ENCODE measurements around the gene M6PR. TPM values are rescaled to one million over a fixed set of nuclear protein-coding genes. Genes with fewer than 3 reads are reported as not detected.
A peak's percentile ranks its signal among the peaks of the same experiment; 100 is the strongest.

Gene M6PR
- total and polyA plus RNA-seq, 2 of the 8 experiments (the other 6 are each of a cell fraction or from before 2014, with no cell fraction given) = 106 to 122 TPM

DNA sequence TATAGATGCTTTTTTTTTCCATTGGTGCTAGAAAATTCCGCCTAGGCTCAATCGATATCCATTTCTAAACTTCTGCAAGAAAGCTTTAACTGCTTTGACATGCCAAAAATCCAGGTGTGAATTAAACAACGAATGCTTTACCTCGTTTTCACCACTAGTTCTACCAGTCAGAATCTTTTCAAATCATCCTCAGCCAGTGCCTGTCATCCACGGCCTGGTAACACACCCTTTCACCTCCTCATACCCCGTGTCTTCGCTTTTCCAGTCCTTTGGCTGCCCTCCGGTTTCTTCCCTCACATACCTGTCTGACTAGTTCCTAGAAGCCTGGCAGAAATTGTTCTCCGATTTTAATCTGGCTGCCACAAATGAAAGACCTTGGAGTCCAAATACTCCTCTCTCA lies 36.5 kb downstream of the M6PR start:
- Histone ChIP-seq H3K56ac (replicated peaks; ENCODE audit: insufficient read length, low read depth, low read length) (peak overlapping the region; percentile 87), H2BK12ac (ENCODE audit: low read depth, low read length) (no peak overlapping the region; the same call in 1 of the 2 replicates), H3K27me3 (replicated peaks in 1 of 4; ENCODE audit: control insufficient read depth in 3 of 4, extremely low read depth in 1 of 4, insufficient read depth in 3 of 4, low read length in 3 of 4) (no peaks in the 10 kb centered on the region), H3K18ac (ENCODE audit: extremely low read depth, low read length) (peak overlapping the region; percentile 98; the same call in 1 of the 2 replicates), H3K36me3 (ENCODE audit: control insufficient read depth in 2 of 4, insufficient read depth in 4 of 4, low read length in 3 of 4) (peaks cover 0 to 21% (median 3%) of the 10 kb centered on the region in 4 experiments; a peak in 3 of 8 replicates), H3K79me2 (ENCODE audit: control insufficient read depth in 1 of 2, insufficient read depth in 2 of 2, low read length in 2 of 2) (peaks cover 27 to 36% of the 10 kb centered on the region in 2 experiments), H4K5ac (ENCODE audit: insufficient read length, low read depth, low read length) (peak overlapping the region; percentile 100), H3K23ac (ENCODE audit: insufficient read length) (no peak overlapping the region), H2BK120ac (replicated peaks; ENCODE audit: low read depth, low read length) (peak overlapping the region; percentile 91), H3K4me1 (replicated peaks in 1 of 4; ENCODE audit: control insufficient read depth in 3 of 4, insufficient read depth in 4 of 4, low read length in 3 of 4) (peaks cover 0 to 37% (median 11%) of the 10 kb centered on the region in 4 experiments; a peak in 5 of 7 replicates), H2BK15ac (ENCODE audit: low read length) (no peak overlapping the region), H2AFZ (ENCODE audit: low read length) (no peak overlapping the region), H3K79me1 (ENCODE audit: low read depth, low read length) (no peaks in the 10 kb centered on the region), H3K14ac (ENCODE audit: insufficient read length) (no peak overlapping the region), H3K4me2 (ENCODE audit: insufficient read depth in 1 of 2, low read depth in 2 of 2, low read length in 2 of 2) (peak overlapping the region; percentile 78 to 92), H3K23me2 (ENCODE audit: low read depth, low read length) (peaks cover 9% of the 10 kb centered on the region), H4K91ac (replicated peaks; ENCODE audit: insufficient read length, low read length) (no peak overlapping the region), H3K9me3 (ENCODE audit: insufficient read depth in 2 of 2, low read depth in 1 of 2, low read length in 1 of 2) (no peaks in the 10 kb centered on the region), H4K8ac (ENCODE audit: extremely low read depth, insufficient read depth, low read length) (no peak overlapping the region), H3K4ac (replicated peaks; ENCODE audit: insufficient read length, low read depth, low read length) (peak overlapping the region; percentile 73), H3K4me3 (ENCODE audit: extremely low read depth in 1 of 4, insufficient read depth in 2 of 4, low read depth in 3 of 4, low read length in 4 of 4) (peak overlapping the region; percentile 40 to 99 (median 74)), H2AK5ac (ENCODE audit: low read depth, low read length) (no peak overlapping the region), H3K9ac (replicated peaks in 1 of 4; ENCODE audit: extremely low read depth in 1 of 4, low read depth in 3 of 4, low read length in 3 of 4) (peak overlapping the region; percentile 8 to 79 (median 56); a peak in 6 of 7 replicates), H2BK5ac (ENCODE audit: low read depth, low read length) (peak overlapping the region; percentile 76; the same call in 1 of the 2 replicates), H3K27ac (ENCODE audit: low read depth, low read length) (peak overlapping the region; percentile 89; the same call in 1 of the 2 replicates), H4K20me1 (replicated peaks in 1 of 2; ENCODE audit: control insufficient read depth in 1 of 2, insufficient read depth in 2 of 2, low read length in 2 of 2) (peaks cover 7 to 10% of the 10 kb centered on the region in 2 experiments), H2BK20ac (ENCODE audit: low read length) (no peak overlapping the region)
- DNase-seq (ENCODE audit: low read depth in 1 of 2, low spot score in 2 of 2) (no peak), FAIRE-seq (peak; percentile 87)
- 3% methylated on average over 9 of the region's 9 CpGs; no CpG with 5 or more reads in 1 of the 2 experiments for WGBS, 2 experiments (ENCODE audit: extremely low coverage in 1 of 2, insufficient coverage in 1 of 2, insufficient read length in 1 of 2, insufficient replicate concordance in 2 of 2, low coverage in 1 of 2, low lambda C conversion rate in 2 of 2, missing lambda C conversion rate in 1 of 2)
- ChIA-PET CTCF (ENCODE audit: partially characterized antibody) (interaction anchor here (0.8 to 1.9 kb wide), 10 partner anchors 12 to 215 kb away, joined by 3 to 9 read pairs (median 4); partner anchors contain the start of gene RIMKLB), POLR2A (ENCODE audit: partially characterized antibody) (interaction anchor here (0.7 to 18.7 kb wide), 22 partner anchors 8 to 232 kb away, joined by 3 to 438 read pairs (median 6); partner anchors contain the start of genes A2ML1 and M6PR)
- TF ChIP-seq CREB1 (IDR thresholded peaks at IDR 0.05) (peak; percentile 27; the same call in 1 of the 2 replicates), CHD2 (IDR thresholded peaks at IDR 0.05; ENCODE audit: low read length) (no peak), POLR2AphosphoS5 (IDR thresholded peaks at IDR 0.05; ENCODE audit: low read depth, low read length) (peak; percentile 54), TAF1 (IDR thresholded peaks at IDR 0.05; ENCODE audit: low read depth, low read length) (peak; percentile 66; the same call in 1 of the 2 replicates), KDM1A (IDR thresholded peaks at IDR 0.05; ENCODE audit: borderline replicate concordance, low read length) (no peak), CTCF (IDR thresholded peaks at IDR 0.05; ENCODE audit: control extremely low read depth in 1 of 3, insufficient read depth in 1 of 3, low read depth in 1 of 3, low read length in 3 of 3) (peak in 2 of 3 experiments; percentile 43 to 47; a peak in 3 of 4 replicates), GTF2F1 (IDR thresholded peaks at IDR 0.05; ENCODE audit: borderline replicate concordance, low read depth, low read length) (no peak), KDM4A (IDR thresholded peaks at IDR 0.05; ENCODE audit: low read depth, low read length, severe bottlenecking) (no peak), POLR2A (IDR thresholded peaks at IDR 0.05; ENCODE audit: control extremely low read depth in 1 of 2, low read depth in 2 of 2, low read length in 2 of 2) (peak in 1 of 2 experiments; percentile 72; a peak in 1 of 3 replicates), SAP30 (IDR thresholded peaks at IDR 0.05; ENCODE audit: insufficient read depth, insufficient replicate concordance, low read length) (peak; percentile 59)

Measured in H1 (cell line).